HCT116 (cell line): ENCODE results near the gene PRPF6. TPM values are rescaled to one million over a fixed set of nuclear protein-coding genes. Genes with fewer than 3 reads are reported as not detected.

Experiments used
- CTCF ChIP-seq, 3 experiments: fragments of 200-600 bp in 1 of 3; sonication (generic) in 1 of 3; IDR thresholded peaks in 2 of 3; conservative IDR thresholded peaks in 1 of 3; 2 replicates each; pipeline ENCODE4 v1.5.1; 2012 to 2017; ENCODE audit warnings: low read depth in 2 of 3, low read length in 2 of 3, antibody characterized with exemption in 1 of 3, borderline replicate concordance in 1 of 3, control low read depth in 1 of 3, mild to moderate bottlenecking in 1 of 3, mixed read lengths in 1 of 3, mixed run types in 1 of 3, moderate library complexity in 1 of 3; ENCODE audit not compliant: insufficient read depth in 1 of 3
- FOSL1 ChIP-seq: IDR thresholded peaks from 2 replicates; pipeline ENCODE4 v1.6.1; 2012; ENCODE audit warnings: low read depth
- POLR2AphosphoS5 ChIP-seq: IDR thresholded peaks from 2 replicates; pipeline ENCODE4 v1.6.1; 2011; ENCODE audit warnings: mild to moderate bottlenecking, low read depth, low read length, moderate library complexity
- REST ChIP-seq: IDR thresholded peaks from 2 replicates; pipeline ENCODE4 v1.6.1; 2012; ENCODE audit warnings: low read depth
- SP1 ChIP-seq: IDR thresholded peaks from 2 replicates; pipeline ENCODE4 v1.6.1; 2012; ENCODE audit warnings: low read depth
- SRF ChIP-seq: IDR thresholded peaks from 2 replicates; pipeline ENCODE4 v1.6.1; 2012; ENCODE audit warnings: low read depth
- YY1 ChIP-seq: IDR thresholded peaks from 2 replicates; pipeline ENCODE4 v1.6.1; 2011; ENCODE audit warnings: low read length, low read depth, moderate library complexity, mild to moderate bottlenecking; ENCODE audit not compliant: insufficient replicate concordance; ENCODE audit errors: extremely low read depth
- ZBTB33 ChIP-seq: IDR thresholded peaks from 2 replicates; pipeline ENCODE4 v1.6.1; 2011; ENCODE audit warnings: mild to moderate bottlenecking, low read length, moderate library complexity; ENCODE audit not compliant: insufficient replicate concordance; ENCODE audit errors: extremely low read depth
- total RNA-seq: library from RNA; stranded (reverse); gene quantifications from one replicate; pipeline ENCODE4 v1.2.1, GENCODE V29; 2021; ENCODE audit not compliant: unreplicated experiment

PRPF6 gene
- total RNA-seq, 1 experiment from 2014 or later = 74.9 TPM

GRCh38 chr20:63969838-63970713 lies 10.9 kb upstream of the PRPF6 start, which contains the start of gene ZNF512B (continued):
- TF ChIP-seq CTCF (IDR thresholded peaks at IDR 0.05 in 2 of 3, conservative IDR thresholded peaks at IDR 0.05 in 1 of 3; ENCODE audit: borderline replicate concordance in 1 of 3, insufficient read depth in 1 of 3, low read depth in 2 of 3, low read length in 2 of 3) (no peak), ZBTB33 (peak; percentile 88), FOSL1 (no peak), SP1 (no peak), YY1 (no peak), SRF (no peak), REST (no peak), POLR2AphosphoS5 (no peak)
